ENCODE measurements around the gene GEMIN7. TPM values are rescaled to one million over a fixed set of nuclear protein-coding genes. Genes with fewer than 3 reads are reported as not detected.

Gene GEMIN7
- total RNA-seq, 1 experiment from 2014 or later: 35.5 TPM

- Histone ChIP-seq H3F3A (ENCODE audit: low read length, unreplicated experiment) (no peaks in the 10 kb centered on the region), H2AFZ (ENCODE audit: low read length) (no peak overlapping the region), H3K36me3 (ENCODE audit: low read depth, low read length) (no peaks in the 10 kb centered on the region), H4K20me1 (ENCODE audit: low read length) (no peaks in the 10 kb centered on the region), H3K4me2 (ENCODE audit: low read length) (no peak overlapping the region), H3K4me1 (ENCODE audit: insufficient read depth, low read length) (no peaks in the 10 kb centered on the region), H3K9me3 (ENCODE audit: low read length) (no peaks in the 10 kb centered on the region), H3K9ac (ENCODE audit: low read length) (no peak overlapping the region), H3K27me3 (ENCODE audit: low read length) (no peaks in the 10 kb centered on the region), H3K4me3 (ENCODE audit: low read length) (no peak overlapping the region), H3K79me2 (ENCODE audit: low read length) (no peaks in the 10 kb centered on the region), H3K27ac (ENCODE audit: low read length) (no peak overlapping the region), H3K9me2 (replicated peaks; ENCODE audit: low read length) (no peaks in the 10 kb centered on the region)
- ChIA-PET POLR2A (ENCODE audit: unreplicated experiment) (no interaction called here), CTCF (no interaction called here)
- no peak for ATAC-seq
- no peak for DNase-seq
- TF ChIP-seq EZH2phosphoT487 (IDR thresholded peaks at IDR 0.05; ENCODE audit: borderline replicate concordance, low read length) (no peak), CTCF (conservative IDR thresholded peaks at IDR 0.05; ENCODE audit: low read depth, low read length) (no peak), EZH2 (IDR thresholded peaks at IDR 0.05; ENCODE audit: low read length, unreplicated experiment) (no peak)
- intact Hi-C loops (cut with micrococcal nuclease): no loop called here
- no TSS peak for BruUV-seq (replicated peaks)
These were observed 58.2 kb downstream of the GEMIN7 start for GRCh38 chr19:45137179-45137761.

- no peaks in the 10 kb centered on the region for H3K9me2 ChIP-seq (replicated peaks; ENCODE audit: low read length)
- no TSS peak for BruUV-seq (replicated peaks)
- no peaks in the 10 kb centered on the region for H3K27me3 ChIP-seq (ENCODE audit: low read length)
- H3K79me2 ChIP-seq (ENCODE audit: low read length): no peaks in the 10 kb centered on the region
- no peak overlapping the region for H2AFZ ChIP-seq (ENCODE audit: low read length)
- no peak overlapping the region for H3K4me3 ChIP-seq (ENCODE audit: low read length)
- H4K20me1 ChIP-seq (ENCODE audit: low read length): no peaks in the 10 kb centered on the region
- ATAC-seq: no peak; the same call in 1 of the 2 replicates
- H3K4me1 ChIP-seq (ENCODE audit: insufficient read depth, low read length): no peaks in the 10 kb centered on the region
- intact Hi-C loops (cut with micrococcal nuclease): no loop called here
- H3K9me3 ChIP-seq (ENCODE audit: low read length): no peaks in the 10 kb centered on the region
- CTCF ChIA-PET: no interaction called here
- H3K27ac ChIP-seq (ENCODE audit: low read length): no peak overlapping the region
- H3K4me2 ChIP-seq (ENCODE audit: low read length): no peak overlapping the region
- H3F3A ChIP-seq (ENCODE audit: low read length, unreplicated experiment): no peaks in the 10 kb centered on the region
- DNase-seq: no peak
- POLR2A ChIA-PET (ENCODE audit: unreplicated experiment): no interaction called here
- H3K9ac ChIP-seq (ENCODE audit: low read length): no peak overlapping the region
- no peaks in the 10 kb centered on the region for H3K36me3 ChIP-seq (ENCODE audit: low read depth, low read length)
- TF ChIP-seq CTCF (conservative IDR thresholded peaks at IDR 0.05; ENCODE audit: low read depth, low read length) (no peak), EZH2 (IDR thresholded peaks at IDR 0.05; ENCODE audit: low read length, unreplicated experiment) (no peak), EZH2phosphoT487 (IDR thresholded peaks at IDR 0.05; ENCODE audit: borderline replicate concordance, low read length) (no peak)
These were observed 59.3 kb downstream of the GEMIN7 start for GRCh38 chr19:45138303-45138751.

DNA sequence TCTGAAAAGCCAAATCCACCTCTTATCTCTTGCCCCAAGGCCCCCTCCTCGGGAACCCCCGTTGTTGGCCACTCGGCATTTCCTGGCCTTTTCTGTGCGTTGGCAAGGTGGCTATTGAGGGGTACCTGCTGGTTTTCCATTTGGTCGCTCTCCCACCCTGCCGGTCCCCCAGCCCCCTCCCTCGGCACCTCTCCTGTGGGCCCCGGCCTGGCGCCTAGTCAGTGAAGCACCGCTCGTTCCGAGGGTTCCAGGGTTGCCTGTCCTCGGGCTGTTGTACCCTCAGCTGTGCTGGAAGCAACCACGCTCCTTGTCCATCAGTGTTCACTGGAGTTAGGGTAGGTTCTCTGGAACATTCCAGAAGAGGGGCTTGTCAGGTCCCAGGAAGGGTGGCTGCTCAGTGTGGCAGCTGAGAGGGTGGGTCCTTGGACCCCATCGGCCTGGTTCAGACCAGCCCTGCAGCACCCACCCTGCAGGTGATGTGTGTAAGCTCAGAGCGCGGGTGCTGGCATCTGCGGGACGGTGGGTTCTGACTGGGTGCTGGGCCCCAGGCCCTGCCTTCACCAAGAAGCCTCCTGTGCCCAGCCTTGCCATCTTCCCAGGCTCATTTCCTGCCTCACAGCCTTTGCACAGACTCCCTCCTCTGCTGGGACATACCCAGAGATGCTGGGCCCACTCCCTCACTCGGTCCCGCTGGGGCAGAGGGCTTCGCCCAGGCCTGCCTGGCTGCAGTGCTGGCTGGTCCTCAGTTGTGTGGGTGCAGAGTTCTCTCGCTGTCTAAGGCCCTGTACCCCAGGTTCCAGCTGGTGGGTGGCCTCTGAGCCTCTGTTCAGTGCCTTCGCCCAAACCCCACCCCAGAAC lies 60.5 kb downstream of the GEMIN7 start:
- DNase-seq: no peak
- CTCF ChIA-PET: no interaction called here

More for the DNA sequence above, 60.5 kb downstream of the GEMIN7 start:
- H2AFZ ChIP-seq (ENCODE audit: low read length): no peak overlapping the region
- intact Hi-C loops (cut with micrococcal nuclease): no loop called here
- no peaks in the 10 kb centered on the region for H3K79me2 ChIP-seq (ENCODE audit: low read length)
- no TSS peak for BruUV-seq (replicated peaks)
- H4K20me1 ChIP-seq (ENCODE audit: low read length): no peaks in the 10 kb centered on the region
- H3K27me3 ChIP-seq (ENCODE audit: low read length): no peaks in the 10 kb centered on the region
- H3K9ac ChIP-seq (ENCODE audit: low read length): no peak overlapping the region
- H3K27ac ChIP-seq (ENCODE audit: low read length): no peak overlapping the region
- H3K4me1 ChIP-seq (ENCODE audit: insufficient read depth, low read length): no peaks in the 10 kb centered on the region
- H3K4me2 ChIP-seq (ENCODE audit: low read length): no peak overlapping the region
- no peak for TF ChIP-seq CTCF (conservative IDR thresholded peaks at IDR 0.05; ENCODE audit: low read depth, low read length)
- TF ChIP-seq EZH2 (IDR thresholded peaks at IDR 0.05; ENCODE audit: low read length, unreplicated experiment): no peak
- TF ChIP-seq EZH2phosphoT487 (IDR thresholded peaks at IDR 0.05; ENCODE audit: borderline replicate concordance, low read length): no peak
- no peaks in the 10 kb centered on the region for H3K36me3 ChIP-seq (ENCODE audit: low read depth, low read length)
- no peak for ATAC-seq
- H3K4me3 ChIP-seq (ENCODE audit: low read length): no peak overlapping the region
- no peaks in the 10 kb centered on the region for H3F3A ChIP-seq (ENCODE audit: low read length, unreplicated experiment)
- POLR2A ChIA-PET (ENCODE audit: unreplicated experiment): no interaction called here
- H3K9me3 ChIP-seq (ENCODE audit: low read length): no peaks in the 10 kb centered on the region
- no peaks in the 10 kb centered on the region for H3K9me2 ChIP-seq (replicated peaks; ENCODE audit: low read length)

All from PC-3 (cell line).